GM18498 (cell line): ENCODE data around the gene MBIP.

ENCODE experiments used
- ATAC-seq: cut with Tn5 transposase; IDR thresholded peaks from one replicate; pipeline ENCODE4 v1.9.1; 2021; ENCODE audit warnings: mild to moderate bottlenecking, moderate library complexity; ENCODE audit not compliant: unreplicated experiment

Gene MBIP

GRCh38 chr14:36315159-36315853 is 5.1 kb downstream of the MBIP start:
- peak; percentile 40 for ATAC-seq

DNA sequence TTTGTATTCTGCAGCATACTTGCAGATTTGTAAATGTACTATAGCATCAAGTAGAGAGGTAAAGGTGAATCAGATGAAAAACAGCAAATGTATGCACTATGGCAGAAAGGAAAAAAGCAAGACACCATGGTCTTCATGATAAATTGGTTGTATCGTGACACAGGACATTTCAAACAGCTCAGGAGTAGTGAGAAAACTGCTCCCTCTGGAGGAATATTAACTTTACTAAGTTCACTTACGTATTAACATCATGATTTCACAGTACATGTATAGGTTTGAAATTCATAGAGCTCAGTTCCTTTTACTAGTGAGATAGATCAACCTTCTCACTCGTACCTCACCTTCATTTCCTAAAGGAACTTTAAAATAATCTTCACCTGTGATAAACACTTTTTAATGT is 6.5 kb downstream of the MBIP start:
- ATAC-seq, result no peak

- no peak for ATAC-seq
Observed at GRCh38 chr14:36313206-36313605, 7.2 kb downstream of the MBIP start.

GRCh38 chr14:36306836-36307235 is 13.6 kb downstream of the MBIP start:
- no peak for ATAC-seq

- ATAC-seq, result no peak
Observed at GRCh38 chr14:36304895-36305294, 15.5 kb downstream of the MBIP start.

DNA sequence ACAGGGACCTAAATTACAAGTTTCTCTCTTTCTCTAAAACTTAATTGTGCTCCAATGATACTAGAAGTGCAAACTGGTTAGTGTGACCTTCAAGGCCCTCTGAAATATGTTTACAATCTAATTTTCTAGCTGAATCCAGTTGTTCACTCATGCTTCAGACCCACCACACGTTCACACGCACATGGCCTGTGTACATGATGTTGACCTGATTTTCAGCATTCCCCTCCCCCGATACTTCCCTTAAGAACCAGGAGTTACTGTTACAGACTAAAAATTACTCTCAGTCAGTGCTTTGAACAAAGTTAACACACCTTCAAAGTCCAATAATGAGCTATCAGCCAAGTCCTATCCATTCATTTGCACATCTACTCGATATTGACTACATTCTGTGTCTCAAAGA is 16.5 kb downstream of the MBIP start:
- no peak for ATAC-seq

GRCh38 chr14:36302823-36303222 is 17.6 kb downstream of the MBIP start:
- no peak for ATAC-seq

DNA sequence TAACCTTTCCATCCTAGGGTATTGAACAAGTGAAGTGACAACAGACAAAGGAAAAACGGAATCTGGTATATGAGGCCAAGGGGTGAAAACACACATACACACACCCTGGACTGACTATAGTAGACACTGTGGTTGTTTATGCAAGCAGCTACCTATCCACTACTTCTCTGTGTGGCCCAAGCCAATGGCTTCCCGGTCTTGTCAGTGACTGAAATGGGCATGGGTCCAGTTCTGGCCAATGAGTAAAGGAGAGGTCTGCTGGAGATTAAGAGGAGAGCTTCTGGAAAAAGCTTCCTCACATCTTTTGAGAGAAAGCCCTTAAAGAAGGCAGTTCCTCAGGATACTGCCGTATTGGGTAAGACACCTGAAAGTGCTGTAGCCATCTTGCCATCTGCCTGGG is 19.3 kb downstream of the MBIP start:
- no peak for ATAC-seq

DNA sequence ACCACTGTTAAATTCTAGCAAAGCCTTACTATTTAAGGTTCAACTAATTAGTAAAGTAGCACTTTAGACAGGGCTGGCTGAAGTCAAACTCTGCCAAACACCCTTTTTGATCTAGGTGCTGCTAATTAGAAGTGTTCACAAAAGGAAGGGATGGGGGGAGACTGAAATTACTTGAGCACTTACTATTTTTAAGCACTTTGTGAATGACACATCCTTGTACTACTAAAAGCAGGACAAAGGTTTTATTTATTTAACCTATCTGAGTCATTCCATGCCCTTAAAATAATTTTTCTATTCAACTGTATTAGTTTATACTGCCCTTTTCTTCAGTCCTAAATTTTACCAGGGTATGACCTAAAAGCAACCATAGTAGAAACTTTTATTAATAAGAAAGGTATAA is 20.1 kb downstream of the MBIP start:
- ATAC-seq, result no peak

- ATAC-seq, result no peak
Observed at GRCh38 chr14:36295642-36296627, 24.5 kb downstream of the MBIP start.

DNA sequence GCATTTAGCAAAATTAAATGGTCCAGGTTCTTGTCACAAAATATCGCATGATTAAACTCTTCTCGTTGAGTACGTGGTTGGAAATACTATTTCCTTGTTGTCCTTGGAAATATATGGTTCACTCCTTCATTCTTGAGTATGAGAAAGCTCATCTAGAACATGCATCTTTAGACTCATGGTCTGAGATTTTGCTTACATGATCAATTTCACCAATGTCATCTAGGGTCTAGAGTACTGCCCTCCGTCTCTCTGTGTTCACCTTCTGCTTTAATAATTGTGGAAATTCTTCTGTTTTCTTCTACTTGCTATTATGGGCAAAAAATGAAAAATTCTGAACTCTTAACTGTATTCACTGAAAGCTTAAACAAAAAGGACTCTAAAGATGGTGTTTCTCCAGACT is 25.9 kb downstream of the MBIP start:
- ATAC-seq, result no peak

DNA sequence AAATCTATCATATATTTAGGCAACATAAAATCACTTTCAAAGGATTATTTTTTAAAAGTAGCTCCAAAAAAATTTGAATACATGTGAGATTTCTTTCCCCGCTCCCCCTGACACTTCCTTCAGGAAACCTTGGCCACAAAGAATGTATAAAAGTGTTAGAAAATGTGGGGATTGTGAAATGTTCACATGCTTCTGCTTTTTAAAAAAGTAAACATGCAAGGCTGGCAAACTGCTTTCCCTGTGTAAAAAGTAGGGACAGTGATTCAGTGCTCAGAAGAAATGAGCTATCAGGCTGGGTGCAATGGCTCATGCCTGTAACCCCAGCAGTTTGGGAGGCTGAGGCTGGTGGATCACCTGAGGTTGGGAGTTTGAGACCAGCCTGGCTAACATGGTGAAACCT is 26.6 kb downstream of the MBIP start:
- ATAC-seq, result no peak

- ATAC-seq, result no peak
Observed at GRCh38 chr14:36289954-36290353, 30.5 kb downstream of the MBIP start.

- ATAC-seq, result no peak
Observed at GRCh38 chr14:36288496-36288895, 31.9 kb downstream of the MBIP start.

GRCh38 chr14:36284971-36285595 is 35.4 kb downstream of the MBIP start:
- no peak for ATAC-seq

DNA sequence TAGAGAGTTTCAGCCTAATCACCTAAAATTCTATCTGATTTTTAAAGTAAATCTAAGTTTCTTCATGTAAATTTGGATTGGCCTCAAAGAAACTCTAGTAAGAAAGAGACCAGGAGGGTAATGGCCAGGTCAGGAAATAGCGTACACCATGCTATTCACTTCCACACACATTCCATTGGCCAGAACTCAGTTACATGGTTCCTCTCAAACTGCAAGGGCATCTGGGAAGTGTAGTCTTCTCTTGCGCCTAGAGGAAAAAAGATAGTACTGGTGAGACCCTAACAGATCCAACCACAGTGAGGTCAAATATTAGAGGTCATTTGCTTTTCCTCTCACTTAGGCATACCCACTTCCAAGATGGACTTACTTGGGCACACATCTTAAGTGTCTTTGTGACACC is 39.1 kb downstream of the MBIP start:
- ATAC-seq, result no peak

GRCh38 chr14:36279306-36280190 is 40.9 kb downstream of the MBIP start:
- no peak for ATAC-seq

DNA sequence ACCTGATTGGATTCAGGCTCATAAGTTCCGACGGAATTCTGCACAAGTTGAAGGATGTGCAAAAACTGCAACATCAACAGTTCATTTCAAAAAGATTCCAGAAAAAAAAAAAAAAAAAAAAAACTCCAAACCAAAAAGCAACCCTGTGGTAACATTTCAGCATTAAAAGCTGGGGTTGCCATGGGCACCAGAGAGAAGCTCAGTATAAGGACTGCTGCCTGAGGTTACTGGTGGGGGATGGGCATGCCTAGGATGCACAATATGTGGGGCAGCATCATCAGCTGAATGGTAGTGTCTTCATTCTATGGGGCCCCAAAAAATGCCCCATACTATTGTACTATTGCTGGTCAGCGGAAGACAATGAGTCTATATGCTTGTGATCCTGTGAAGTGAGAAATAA is 44.7 kb downstream of the MBIP start:
- no peak for ATAC-seq

GRCh38 chr14:36271939-36272907 is 48.2 kb downstream of the MBIP start:
- no peak for ATAC-seq

DNA sequence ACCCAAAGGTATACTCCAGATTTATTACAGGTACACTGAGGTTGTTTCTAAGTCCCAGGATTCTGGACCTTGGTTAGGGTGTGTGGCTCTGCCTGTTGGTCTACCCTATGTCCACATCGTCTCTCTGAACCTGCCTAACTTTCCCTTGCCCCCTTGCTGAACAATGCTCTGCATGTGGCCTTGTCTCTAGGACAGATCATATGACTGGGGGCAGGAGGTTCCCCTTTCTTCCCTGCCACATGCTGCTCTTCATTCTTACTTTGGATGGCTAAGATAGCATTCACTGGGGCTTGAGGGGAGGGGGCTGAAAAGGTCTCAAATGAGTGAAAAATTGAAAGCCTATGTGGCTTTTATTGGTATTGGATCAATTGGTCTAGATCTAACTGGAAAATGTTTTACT is 49.2 kb downstream of the MBIP start:
- ATAC-seq, result no peak
